Head of caudate nucleus (tissue), 42 donors: Measurements from ENCODE around the gene SHF.

Experiments
- DNase-seq, 42 donors: peaks; one replicate each; pipeline versions ENCODE4 v3.0.0 to v3.0.0-alpha.2; 2020 to 2021; ENCODE audit warnings: mixed read lengths in 7 of 42
- intact Hi-C: fragments of 100-400 bp; cut with DNase I; formaldehyde crosslinking; loops from one replicate; pipeline ENCODE4 v1.15.0; 2022

The SHF gene

GRCh38 chr15:45117308-45118130, 70.2 kb downstream of the SHF start:
- intact Hi-C loops: no loop called here
- no peak for DNase-seq
